HUES6 (cell line): Measurements from ENCODE around the gene ITGAE.
A peak's percentile ranks its signal among the peaks of the same experiment; 100 is the strongest.

Source experiments
- H3K27ac ChIP-seq: 2 replicates; pipeline ENCODE4 v1.7.0; 2013; ENCODE audit warnings: low read depth, mild to moderate bottlenecking, low read length, inconsistent platforms
- H3K27me3 ChIP-seq: 2 replicates; pipeline ENCODE4 v1.6.1; 2013; ENCODE audit warnings: low read length; ENCODE audit not compliant: control insufficient read depth, insufficient read depth
- H3K36me3 ChIP-seq: 2 replicates; pipeline ENCODE4 v1.6.1; 2013; ENCODE audit warnings: low read length; ENCODE audit not compliant: control insufficient read depth, insufficient read depth
- H3K4me1 ChIP-seq: 2 replicates; pipeline ENCODE4 v1.6.1; 2013; ENCODE audit warnings: low read length; ENCODE audit not compliant: control insufficient read depth, insufficient read depth
- H3K4me3 ChIP-seq: 2 replicates; pipeline ENCODE4 v1.5.1; 2013; ENCODE audit warnings: low read depth, low read length
- H3K9ac ChIP-seq: one replicate; pipeline ENCODE4 v1.6.1; 2013; ENCODE audit warnings: mild to moderate bottlenecking, low read length
- H3K9me3 ChIP-seq: 2 replicates; pipeline ENCODE4 v1.6.1; 2013; ENCODE audit warnings: low read depth, low read length; ENCODE audit not compliant: control insufficient read depth, insufficient read depth

ITGAE gene

DNA sequence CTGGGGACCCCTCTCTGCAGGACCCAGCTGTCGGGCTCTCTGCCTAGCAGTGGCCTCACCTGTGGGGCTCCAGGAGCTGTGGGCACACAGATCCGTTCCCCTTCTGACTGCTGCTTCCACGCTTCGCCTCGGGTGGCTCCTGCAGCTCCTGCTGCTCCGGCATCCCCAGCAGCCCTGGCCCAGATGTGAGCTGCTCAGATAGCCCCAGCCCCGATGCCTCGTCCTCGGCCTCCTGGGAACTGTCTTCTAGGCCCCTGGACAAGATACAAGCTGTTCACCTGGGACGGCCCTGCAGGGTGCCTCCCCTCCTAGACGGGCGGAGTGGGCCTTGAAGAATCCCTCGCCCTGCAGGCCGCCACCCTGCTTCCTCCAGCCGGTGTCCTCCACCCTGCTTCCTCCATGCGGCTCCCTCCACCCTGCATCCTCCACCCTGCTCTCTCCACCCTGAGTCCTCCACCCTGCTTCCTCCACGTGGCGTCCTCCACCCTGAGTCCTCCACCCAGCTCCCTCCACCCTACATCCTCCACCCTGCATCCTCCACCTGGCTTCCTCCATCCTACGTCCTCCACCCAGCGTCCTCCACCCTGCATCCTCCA is 121.4 kb downstream of the ITGAE start:
- H3K4me3 ChIP-seq: no peak overlapping the region
- peaks cover 10% of the 10 kb centered on the region for H3K4me1 ChIP-seq
- H3K36me3 ChIP-seq: no peaks in the 10 kb centered on the region
- H3K27me3 ChIP-seq: peaks cover 3% of the 10 kb centered on the region; the same call in 1 of the 2 replicates
- H3K27ac ChIP-seq: no peak overlapping the region
- H3K9me3 ChIP-seq: no peaks in the 10 kb centered on the region
- no peak overlapping the region for H3K9ac ChIP-seq

DNA sequence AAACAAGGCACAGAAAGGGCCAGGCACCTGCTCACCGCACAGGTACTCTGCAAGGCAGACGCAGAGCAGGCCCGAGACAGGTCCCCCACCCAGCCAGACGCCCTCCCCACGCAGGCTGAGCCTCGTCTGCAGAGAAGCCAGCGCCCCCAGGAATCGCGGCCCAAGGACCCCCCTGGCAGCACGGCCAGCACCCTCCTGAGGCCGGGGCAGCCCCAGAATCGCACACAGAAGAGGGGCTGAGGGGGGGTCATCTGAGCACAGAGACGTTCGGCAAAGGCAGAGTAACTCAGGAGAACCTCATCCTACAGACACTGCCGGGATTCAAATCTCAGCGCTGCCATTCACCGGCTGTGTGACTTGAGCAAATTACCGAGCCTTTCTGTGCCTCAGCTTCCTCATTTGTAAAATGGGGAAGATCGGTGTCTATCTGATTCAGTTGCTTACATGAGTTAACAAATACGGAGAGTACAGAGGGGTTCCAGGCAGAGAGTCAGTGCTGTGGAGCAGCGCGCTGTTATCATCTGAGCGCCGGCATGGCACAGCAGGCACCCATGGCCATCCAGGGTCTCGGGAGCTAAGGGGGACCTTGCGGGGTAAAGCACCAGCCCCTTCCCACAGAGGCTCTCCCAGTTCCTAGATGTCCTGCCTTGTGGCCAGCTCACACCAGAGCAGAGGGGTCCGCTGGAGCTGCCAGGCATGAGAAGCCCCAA is 122.0 kb downstream of the ITGAE start:
- no peaks in the 10 kb centered on the region for H3K36me3 ChIP-seq
- H3K27me3 ChIP-seq: peaks cover 3% of the 10 kb centered on the region; the same call in 1 of the 2 replicates
- peaks cover 10% of the 10 kb centered on the region for H3K4me1 ChIP-seq
- H3K27ac ChIP-seq: no peak overlapping the region
- H3K9me3 ChIP-seq: no peaks in the 10 kb centered on the region
- H3K9ac ChIP-seq: no peak overlapping the region
- no peak overlapping the region for H3K4me3 ChIP-seq

DNA sequence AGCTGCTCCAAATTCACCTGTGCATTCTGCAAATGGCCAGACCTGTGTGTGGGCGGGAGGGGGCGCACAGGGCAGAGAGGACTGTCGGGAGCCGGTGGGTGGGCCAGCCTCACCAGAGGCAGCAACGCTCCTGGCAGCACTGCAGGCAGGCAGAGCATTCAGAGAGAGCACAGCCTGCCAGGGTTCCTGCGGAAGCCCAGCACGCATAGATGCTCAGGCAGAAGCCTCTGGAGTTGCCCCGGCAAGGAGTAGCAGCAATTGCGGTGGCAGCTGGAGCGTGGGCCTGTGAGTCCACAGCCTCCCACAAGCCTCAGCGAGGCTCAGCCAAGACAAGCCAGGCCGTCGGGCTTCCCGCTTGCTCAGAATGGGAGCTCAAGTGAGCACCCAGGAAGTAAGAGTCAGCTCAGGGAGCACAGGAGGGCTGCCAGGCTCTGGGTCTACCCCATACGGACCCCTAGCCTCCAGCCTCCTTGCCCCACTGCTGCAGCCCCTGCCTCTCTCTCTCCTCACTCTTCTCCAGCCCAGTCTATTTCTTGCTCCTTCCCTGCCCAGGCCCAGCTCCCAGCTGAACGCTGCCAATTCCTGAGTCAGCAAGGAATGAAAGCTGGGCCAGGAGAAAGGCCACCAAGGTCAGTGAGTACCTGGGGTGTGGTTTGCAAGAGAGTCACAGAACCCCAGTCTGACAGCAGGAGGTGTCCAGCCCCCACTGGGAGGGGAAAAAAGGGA is 122.7 kb downstream of the ITGAE start:
- Histone ChIP-seq H3K4me3 (no peak overlapping the region), H3K27ac (no peak overlapping the region), H3K27me3 (peaks cover 3% of the 10 kb centered on the region; the same call in 1 of the 2 replicates), H3K4me1 (peaks cover 10% of the 10 kb centered on the region), H3K9ac (no peak overlapping the region), H3K36me3 (no peaks in the 10 kb centered on the region), H3K9me3 (no peaks in the 10 kb centered on the region)

DNA sequence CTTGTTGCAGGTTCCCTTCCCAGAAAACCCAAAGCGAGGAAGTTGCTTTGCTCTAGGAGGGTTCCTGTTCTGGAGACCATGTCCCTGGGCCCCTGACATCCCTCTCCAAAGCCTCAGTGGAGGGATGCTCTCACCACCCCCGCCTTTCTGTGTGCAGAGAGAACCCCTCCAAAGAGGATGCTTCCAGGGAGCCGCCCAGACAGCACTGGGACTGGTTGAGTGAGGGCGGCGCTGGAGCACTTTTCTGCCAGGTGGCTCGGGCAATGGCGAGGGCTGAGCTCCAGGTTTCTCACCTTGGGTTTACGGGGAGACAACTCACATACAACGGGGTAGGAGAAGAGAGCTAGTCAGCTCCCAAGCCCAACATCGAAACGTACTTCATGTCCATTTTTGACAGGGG is 125.1 kb downstream of the ITGAE start:
- Histone ChIP-seq H3K9ac (no peak overlapping the region), H3K27ac (no peak overlapping the region), H3K9me3 (no peaks in the 10 kb centered on the region), H3K4me3 (no peak overlapping the region), H3K36me3 (no peaks in the 10 kb centered on the region), H3K27me3 (no peaks in the 10 kb centered on the region), H3K4me1 (peaks cover 10% of the 10 kb centered on the region)

DNA sequence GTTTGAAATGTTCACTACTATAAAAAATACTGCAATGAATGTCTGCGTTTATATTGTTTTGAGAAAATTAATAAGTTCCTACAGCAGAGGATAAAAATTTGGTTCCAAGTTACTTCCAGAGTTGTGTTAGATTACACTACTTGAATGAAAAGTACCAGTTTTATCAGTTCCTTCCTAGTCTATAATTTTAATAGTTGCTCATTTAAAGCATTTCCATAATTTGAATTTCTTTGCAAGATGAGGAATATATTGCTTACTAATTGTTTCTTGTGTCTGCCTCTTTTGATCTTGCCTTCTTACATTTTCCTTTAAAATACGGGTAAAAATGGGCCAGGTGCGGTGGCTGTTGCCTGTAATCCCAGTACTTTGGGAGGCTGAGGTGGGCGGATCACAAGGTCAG is 128.4 kb downstream of the ITGAE start:
- no peaks in the 10 kb centered on the region for H3K36me3 ChIP-seq
- H3K9ac ChIP-seq: no peak overlapping the region
- no peaks in the 10 kb centered on the region for H3K27me3 ChIP-seq
- H3K27ac ChIP-seq: no peak overlapping the region
- no peaks in the 10 kb centered on the region for H3K9me3 ChIP-seq
- H3K4me1 ChIP-seq: 0 out of 2 replicates have a peak, but pooled peaks cover 2% of the 10 kb centered on the region
- no peak overlapping the region for H3K4me3 ChIP-seq

DNA sequence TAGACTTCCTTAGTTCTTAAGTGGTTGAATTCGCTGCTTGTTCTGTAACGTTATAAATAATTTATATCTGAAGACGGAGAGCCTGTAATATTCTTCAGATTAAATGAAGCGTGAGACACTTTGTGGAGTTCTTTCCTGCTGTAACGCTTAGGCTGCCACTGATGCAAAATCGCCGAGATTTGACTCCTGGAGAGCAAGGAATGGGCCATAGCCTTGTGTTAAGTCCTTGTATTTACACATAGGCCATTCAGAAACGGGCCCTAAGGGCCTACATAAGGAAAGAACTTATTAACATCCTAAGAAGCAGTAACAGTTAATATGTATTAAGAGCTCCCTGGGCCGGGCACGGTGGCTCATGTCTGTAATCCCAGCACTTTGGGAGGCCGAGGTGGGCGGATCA is 131.4 kb downstream of the ITGAE start:
- H3K36me3 ChIP-seq: peaks cover 6% of the 10 kb centered on the region; the same call in 1 of the 2 replicates
- peak overlapping the region; percentile 97 for H3K4me3 ChIP-seq
- peaks cover 6% of the 10 kb centered on the region for H3K4me1 ChIP-seq
- H3K9me3 ChIP-seq: no peaks in the 10 kb centered on the region
- H3K27me3 ChIP-seq: no peaks in the 10 kb centered on the region
- H3K9ac ChIP-seq: peak overlapping the region; percentile 97
- peak overlapping the region; percentile 95; the same call in 1 of the 2 replicates for H3K27ac ChIP-seq

DNA sequence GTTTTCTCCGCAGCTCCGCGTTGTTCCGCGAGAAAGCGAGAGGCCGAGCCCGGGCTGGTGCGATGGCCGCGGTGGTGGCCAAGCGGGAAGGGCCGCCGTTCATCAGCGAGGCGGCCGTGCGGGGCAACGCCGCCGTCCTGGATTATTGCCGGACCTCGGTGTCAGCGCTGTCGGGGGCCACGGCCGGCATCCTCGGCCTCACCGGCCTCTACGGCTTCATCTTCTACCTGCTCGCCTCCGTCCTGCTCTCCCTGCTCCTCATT is 132.0 kb downstream of the ITGAE start:
- H3K27me3 ChIP-seq: no peaks in the 10 kb centered on the region
- no peaks in the 10 kb centered on the region for H3K9me3 ChIP-seq
- H3K27ac ChIP-seq: peak overlapping the region; percentile 95
- peaks cover 6% of the 10 kb centered on the region for H3K4me1 ChIP-seq
- H3K4me3 ChIP-seq: peak overlapping the region; percentile 97
- peak overlapping the region; percentile 97 for H3K9ac ChIP-seq
- peaks cover 11% of the 10 kb centered on the region for H3K36me3 ChIP-seq

DNA sequence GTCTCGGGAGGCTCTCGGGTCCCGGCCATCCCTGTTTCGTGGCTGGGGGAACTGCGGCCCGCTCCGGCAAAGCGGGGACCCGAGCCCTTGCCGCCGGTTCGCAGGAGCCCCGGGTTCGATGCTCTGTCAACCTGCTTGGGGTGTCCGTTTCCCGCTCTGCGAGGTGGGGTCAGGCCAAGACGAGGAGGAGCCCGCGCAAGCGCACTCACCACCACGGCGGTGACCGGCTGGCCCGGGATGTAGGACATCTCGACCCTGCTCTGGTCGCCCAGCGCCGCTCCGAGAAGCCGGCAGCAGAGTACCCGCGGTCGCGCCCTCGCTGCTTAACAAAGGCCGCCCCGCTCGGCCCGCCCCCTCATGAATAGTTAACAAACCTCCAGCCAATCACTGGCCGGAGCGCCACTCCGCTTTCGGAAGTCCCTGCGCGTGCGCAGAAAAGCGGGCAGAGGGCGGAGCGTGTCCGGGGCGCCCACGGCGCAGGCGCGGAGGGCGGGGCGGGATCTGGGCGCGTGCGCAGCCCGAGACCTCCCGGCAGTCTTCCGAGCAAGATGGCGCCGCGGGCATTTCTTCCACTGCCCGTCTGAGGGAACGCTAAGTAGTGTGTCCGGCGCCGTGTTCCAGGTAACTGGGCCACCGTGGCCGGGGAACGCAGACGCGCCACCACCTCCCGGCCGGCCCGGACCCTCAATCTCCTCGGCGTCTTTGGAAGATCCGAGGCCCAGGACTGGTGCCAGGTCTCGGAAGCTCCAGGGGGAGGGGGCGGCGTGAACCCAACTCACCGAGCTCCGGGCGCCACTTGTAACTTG is 132.5 kb downstream of the ITGAE start, which contains the start of the genes EMC6 and TAX1BP3:
Gene EMC6 (plus strand): TSS at position 534 of the 806 bp plus-strand sequence. CDS start 335 bp downstream, outside the sequence.
Gene TAX1BP3 (minus strand): TSS at position 300 of the 806 bp plus-strand sequence. CDS start 52 bp downstream, at position 248.
- peaks cover 16% of the 10 kb centered on the region for H3K36me3 ChIP-seq
- peak within 1 kb of the TSS; percentile 97 for H3K4me3 ChIP-seq
- H3K27ac ChIP-seq: peak within 1 kb of the TSS; percentile 97
- H3K9me3 ChIP-seq: no peaks in the 10 kb centered on the region
- peak within 1 kb of the TSS; percentile 99 for H3K9ac ChIP-seq
- no peaks in the 10 kb centered on the region for H3K27me3 ChIP-seq
- H3K4me1 ChIP-seq: peaks cover 6% of the 10 kb centered on the region

DNA sequence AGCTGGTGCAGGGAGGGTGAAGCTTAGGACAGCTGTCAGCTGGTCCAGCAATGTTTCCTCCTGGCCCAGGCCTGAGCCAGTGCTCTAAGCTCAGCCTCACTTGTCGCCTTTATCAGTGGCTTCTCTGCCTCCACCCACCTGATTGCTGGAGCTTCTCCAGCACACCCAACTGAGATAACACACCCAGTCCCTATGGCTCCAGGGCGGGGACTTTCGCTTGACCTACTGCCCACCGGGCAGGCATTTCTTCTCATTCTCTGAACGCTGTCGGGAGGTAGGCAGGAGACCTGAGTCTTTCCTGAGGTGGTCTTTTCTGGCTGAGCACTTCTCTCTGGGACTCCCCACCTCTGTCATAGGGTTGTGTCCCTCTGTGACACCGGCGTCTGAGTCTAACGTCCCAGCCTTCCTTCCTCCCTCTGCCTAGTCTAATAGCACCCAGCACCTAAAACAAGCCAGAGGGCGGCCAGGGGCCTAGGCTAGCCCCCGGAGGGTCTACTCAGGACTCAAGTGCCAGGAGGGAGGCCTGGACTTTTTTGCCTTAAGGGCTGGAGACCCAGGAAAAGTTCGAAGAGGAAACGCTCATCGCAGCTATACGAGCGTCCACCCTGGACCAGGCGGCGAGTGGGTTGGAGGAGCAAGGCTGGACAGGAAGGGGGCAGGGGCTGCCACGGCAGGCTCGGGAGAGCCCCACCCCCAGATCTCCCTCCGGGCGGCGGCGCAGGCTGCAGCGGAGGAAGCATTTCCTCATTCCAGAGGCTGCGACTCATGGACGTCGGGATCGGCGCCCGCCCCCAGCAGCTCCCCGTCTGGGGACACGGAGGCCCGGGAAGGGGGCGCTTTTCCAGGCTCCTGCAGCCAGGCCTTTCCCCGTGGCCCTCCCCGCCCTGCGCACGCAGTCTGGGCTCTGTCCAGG is 133.4 kb downstream of the ITGAE start:
- no peaks in the 10 kb centered on the region for H3K9me3 ChIP-seq
- H3K27ac ChIP-seq: peak overlapping the region; percentile 97
- H3K36me3 ChIP-seq: peaks cover 24% of the 10 kb centered on the region
- H3K4me3 ChIP-seq: peak overlapping the region; percentile 97
- H3K9ac ChIP-seq: peak overlapping the region; percentile 99
- no peaks in the 10 kb centered on the region for H3K27me3 ChIP-seq
- peaks cover 6% of the 10 kb centered on the region for H3K4me1 ChIP-seq

DNA sequence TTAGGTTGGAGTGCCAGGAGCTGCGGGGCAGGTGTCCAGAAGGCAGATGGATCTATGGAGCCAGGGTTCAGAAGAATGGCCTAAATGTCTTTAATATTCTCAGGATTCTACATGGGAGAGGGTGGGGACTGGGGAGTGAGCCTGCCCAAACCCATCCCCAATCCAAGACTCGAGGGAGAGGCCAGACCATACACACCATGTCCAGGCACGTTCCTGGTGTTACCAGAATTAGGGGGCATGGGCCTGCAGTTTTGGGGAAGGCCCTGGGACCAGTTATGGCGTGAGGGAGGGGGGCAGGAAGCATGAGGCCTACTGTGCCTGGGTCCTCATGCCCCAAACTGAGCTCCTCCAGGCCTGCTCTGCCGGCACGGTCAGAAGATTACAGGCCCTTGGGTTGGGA is 134.5 kb downstream of the ITGAE start:
- H3K9ac ChIP-seq: peak overlapping the region; percentile 24
- no peaks in the 10 kb centered on the region for H3K27me3 ChIP-seq
- H3K4me3 ChIP-seq: 0 out of 2 replicates have a peak overlapping the region, but pooled peaks have one; percentile 6
- peaks cover 6% of the 10 kb centered on the region for H3K4me1 ChIP-seq
- no peaks in the 10 kb centered on the region for H3K9me3 ChIP-seq
- peaks cover 28% of the 10 kb centered on the region for H3K36me3 ChIP-seq
- H3K27ac ChIP-seq: no peak overlapping the region
